GM19035 (cell line): ENCODE measurements around the gene MTHFD2L.
"Not testable (repeated sequence)": the region's sequence is repeated elsewhere in the genome, so short reads cannot be mapped to it uniquely, and the experiment has no call there.

Experiments used
- ATAC-seq: cut with Tn5 transposase; IDR thresholded peaks from one replicate; pipeline ENCODE4 v1.9.1; 2021; ENCODE audit not compliant: unreplicated experiment

The MTHFD2L gene

DNA sequence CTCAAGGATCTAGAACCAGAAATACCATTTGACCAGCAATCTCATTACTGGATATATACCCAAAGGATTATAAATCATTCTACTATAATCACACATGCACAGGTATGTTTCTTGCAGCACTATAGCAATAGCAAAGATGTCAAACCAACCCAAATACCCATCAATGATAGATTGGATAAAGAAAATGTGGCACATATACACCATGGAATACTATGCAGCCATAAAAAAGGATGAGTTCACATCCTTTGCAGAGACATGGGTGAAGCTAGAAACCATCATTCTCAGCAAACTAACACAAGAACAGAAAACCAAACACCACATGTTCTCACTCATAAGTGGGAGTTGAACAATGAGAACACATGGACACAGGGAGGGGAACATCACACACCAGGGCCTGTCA lies 25.7 kb upstream of the MTHFD2L start:
- not testable (repeated sequence) for ATAC-seq

DNA sequence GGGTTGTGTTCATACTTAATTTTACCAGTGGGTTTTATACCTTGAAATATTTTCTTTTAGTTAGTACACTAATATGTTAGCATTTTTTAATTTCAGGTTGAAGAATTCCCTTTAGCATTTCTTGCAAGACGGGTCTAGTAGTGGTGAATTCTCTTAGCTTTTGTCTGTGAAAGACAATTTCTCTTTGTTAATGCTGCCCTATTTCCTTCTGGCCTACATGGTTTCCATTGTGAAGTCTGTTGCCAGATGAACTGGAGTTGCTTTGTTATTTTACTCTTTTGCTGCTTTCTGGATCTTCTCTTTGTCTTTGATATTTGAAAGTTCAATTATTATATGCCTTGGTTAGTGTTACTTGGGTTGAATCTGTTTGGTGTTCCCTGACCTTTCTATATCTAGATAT lies 25.0 kb upstream of the MTHFD2L start:
- ATAC-seq = no peak

DNA sequence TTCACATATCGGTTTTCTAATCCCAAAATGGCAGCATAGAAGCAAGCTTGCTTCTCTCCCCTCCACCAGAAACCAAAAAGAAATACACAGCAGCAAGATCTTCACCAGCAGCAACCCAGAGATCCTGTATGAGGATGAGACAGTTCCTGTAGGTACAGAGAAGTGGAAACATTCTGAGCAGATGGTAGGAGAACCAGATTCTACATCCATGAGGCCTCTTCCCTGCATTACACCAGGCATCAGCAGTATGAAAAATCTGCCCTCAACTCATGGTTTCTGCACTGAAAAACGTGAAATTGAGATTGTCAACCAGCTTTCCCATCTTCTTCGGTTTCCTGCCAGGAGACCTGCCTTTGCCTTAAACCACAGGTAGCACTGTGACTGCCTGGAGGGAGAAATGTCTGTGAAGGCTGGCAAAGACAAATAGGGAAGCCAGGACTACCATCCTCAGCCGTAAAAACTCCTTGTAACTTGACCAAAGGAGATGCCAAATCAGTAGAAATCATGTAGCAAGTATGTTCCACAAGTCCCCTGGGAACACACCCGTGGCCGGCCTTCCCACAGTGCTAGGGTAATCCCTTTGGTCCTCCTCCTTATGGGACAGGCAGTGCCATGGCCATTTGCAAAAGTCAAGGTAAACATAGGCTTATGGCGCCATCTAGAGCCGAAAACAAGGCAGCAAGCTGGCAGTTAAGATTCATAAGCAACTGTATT lies 24.0 kb upstream of the MTHFD2L start:
- ATAC-seq = peak; percentile 60

DNA sequence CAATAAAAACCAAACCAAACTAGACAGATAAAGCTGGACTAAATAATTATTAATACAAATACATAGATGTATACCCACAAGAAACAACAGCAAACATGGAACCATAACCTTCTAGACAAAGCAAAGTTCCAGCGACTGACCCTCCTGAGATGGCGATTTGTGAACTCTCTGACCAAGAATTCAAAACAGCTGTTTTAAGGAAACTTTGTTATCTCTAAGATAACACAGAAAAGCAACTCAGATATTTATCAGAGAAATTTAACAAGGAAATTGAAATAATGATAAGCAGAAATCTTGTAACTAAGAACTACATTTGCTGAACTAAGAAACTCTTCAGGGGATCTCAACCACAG lies 23.4 kb upstream of the MTHFD2L start:
- ATAC-seq = no peak

DNA sequence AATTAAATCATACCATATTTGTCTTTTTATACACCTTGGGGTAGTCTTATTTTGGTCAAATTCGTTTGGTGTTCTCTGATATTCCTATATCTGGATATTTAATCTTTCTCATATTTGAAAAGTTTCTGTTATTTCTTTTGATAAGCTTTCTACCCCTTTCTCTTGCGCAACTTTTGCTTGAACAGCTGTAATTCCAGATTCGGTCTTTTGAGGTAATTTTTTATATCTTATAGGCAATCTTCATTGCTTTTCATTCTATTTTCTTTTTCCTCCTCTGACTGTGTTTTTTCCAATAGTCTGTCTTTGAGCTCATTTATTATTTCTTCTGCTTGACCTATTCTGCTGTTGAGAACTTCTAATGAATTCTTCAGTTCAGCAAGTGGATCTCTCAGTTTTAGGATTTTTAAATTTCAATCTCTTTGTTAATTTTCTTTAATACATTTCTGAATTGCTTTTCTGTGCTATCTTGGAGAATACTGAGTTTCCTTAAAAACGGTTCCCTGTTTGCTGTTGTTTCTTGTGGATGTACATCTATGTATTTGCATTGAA lies 11.3 kb upstream of the MTHFD2L start:
- no peak for ATAC-seq

DNA sequence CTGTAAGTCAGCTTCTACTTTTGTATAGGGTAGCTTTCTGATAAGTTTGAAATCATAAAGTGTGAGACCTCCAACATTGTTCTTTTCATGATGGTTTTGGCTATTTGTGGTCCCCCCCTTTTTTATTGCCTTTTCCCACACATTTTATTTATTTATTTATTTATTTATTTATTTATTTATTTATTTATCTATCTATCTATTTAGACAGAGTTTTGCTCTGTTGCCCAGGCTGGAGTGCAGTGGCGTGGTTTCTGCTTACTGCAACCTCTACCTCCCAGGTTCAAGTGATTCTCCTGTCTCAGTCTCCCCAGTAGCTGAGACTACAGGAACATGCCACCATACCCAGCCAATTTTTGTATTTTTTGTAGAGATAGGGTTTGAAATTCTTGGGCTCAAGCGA lies 9.7 kb upstream of the MTHFD2L start:
- ATAC-seq = no peak

DNA sequence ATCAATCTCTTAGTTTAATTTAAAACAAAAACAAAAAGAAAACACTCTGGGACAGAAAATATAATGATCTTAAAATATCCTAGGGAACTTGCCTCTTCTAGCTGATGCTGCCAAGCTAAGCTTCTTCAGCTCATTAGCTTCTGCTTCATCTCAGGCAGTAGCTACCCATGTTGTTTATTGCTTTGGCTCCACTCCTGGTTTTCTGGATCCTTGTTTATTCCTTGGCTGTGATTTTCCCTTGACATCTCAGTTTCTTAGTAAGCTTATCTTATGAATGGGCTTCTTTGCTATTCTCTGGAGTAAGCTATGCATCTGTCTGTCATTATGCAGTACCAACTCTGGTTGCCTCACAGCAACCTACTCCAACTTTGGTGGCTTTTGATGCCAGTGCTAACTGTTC lies 5.1 kb upstream of the MTHFD2L start:
- no peak for ATAC-seq

DNA sequence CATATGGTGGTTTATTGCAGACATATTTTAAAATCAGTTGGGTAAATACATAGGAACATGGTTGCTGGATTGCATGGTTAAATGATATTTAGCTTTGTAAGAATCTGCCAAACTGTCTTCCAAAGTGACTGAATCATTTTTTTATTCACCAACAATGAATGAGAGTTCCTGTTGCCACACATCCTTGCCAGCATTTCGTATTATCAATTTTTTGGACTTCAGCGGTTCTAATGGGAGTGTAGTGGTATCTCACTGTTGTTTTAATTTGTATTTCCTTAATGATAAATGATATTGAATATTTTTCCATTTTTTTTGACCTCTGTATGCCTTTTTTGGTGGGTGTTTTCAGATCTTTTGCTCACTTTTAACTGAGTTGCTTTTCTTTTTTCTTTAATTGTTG lies 1.4 kb upstream of the MTHFD2L start:
- ATAC-seq = no peak

DNA sequence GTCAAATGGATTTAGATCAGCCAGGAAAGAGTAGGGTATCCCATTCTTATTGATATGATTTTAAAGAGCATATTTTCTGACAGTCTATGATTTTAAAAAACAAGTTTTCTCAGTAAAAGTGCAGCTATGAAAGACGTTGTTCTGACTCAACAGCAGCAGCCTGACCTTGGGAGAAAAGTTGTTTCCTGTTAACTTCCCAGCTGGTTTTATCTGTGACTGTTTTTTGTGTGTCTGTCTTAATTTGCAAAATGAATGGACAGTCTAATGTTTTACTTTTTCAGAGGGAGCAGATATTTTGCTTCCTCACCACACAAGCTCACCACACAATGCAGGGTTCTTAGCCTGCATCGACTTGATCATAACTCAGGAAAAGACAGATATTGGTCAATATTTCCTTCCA lies 764 bp upstream of the MTHFD2L start:
- ATAC-seq = no peak

DNA sequence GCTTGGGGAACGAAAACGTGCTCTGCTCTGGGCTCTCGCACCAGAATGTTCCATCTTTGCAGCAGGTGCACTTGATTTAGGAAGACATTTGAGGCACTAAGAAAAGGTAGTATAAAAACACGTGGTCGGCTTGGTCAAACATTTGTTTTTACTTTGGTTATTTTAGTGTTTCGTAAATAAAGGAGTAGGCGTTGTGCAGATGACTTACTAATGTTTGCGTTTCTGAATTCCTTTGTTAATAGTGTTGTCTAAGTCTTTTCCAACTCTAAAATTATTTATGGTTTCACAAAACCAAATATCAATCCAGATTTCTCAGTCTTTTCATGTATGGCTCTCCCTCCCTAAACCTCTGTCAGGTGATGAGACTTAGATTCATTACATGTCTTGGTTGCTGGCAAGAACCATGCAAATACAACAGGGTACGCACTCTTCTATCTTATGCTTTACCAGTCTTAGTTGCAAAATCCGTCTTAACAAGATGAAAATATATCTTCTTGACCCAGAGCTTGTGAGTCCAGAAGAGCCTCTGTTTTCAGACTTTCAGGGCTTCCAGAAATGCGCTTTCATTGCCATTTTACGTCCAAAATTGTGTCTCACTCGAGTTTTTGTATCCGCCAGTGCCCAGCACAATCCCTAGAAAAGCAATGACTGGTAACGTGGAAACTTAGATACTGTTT lies 686 bp downstream of the MTHFD2L start:
- ATAC-seq = no peak

DNA sequence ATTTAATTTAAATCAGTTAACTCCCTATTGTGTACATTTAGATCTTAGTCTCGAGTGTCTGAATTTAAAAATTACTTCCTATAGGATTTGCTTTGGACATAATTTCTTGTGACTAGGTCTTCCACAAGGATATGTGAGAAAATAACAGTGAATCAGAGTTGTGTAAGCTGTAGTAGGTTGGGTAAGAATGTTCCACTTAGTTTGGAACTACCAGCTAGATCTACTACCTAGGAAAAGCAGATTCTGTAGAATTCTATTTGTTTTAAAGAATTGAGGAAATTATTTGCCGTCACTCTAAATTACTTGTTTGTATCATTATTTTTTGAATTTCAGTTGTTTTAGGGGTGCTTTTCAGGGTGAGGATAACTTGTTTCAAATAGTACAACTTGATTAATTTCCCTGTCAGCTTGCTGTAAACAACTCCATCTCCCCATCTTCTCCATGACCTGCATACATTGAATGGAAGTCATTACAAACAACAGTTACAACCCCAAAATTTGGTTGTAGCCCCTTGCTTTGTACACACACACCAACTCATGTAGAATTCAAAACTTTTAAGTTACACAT lies 1.3 kb downstream of the MTHFD2L start:
- no peak for ATAC-seq

DNA sequence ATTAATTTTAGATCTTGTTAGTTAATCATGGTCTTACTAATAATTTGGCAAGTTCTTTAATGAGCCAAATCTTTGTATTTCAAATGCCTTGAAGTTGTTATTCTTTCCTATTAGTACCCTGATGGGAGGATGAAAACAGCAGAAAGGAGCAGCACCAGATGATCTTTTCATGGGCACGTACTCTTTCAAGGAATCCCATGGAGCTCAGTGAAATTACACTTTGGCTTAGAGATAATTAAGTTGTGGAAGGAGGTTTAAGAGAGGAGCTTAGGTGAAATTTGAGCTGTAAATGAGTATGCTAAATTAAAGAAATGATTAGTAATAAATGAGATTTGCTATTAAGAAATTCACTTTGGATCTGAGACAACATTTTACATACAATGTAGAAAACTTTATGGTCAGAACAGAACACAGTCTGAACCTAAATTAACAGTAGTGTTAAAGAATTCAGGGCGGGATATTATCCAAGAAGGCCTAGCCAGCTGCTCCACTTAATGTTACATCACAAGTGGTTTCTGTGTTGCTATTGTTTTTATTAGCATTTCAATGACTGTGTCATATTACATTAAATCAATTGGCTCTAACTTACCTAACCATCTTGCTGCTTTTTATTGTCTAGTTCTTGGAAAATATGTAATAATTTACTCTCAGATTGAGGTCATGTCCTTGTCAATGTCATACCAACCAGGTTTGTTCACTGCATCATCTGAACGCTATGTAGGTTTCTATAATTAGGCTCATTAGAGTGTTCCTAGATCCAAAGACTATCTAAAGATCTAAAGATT lies 3.9 kb downstream of the MTHFD2L start:
- no peak for ATAC-seq

DNA sequence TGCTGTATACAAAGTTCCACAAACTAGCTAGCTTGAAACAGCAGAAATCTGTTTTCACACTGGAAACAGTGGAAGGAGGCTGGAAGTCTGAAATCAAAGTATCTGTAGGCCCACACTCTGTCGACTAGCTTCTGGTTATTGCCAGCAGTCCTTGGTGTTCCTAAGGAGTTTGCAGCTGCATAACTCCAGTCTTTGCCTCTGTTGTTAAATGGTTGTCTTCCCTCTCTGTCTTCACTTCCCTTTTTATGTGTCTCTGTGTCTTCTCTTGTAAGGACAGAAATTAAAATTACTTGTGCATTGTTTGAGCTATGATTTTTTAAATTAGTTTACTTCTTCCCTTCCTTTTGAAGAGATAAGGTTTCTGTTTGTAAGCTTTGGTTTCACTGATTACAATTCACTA lies 8.2 kb downstream of the MTHFD2L start:
- ATAC-seq = no peak

DNA sequence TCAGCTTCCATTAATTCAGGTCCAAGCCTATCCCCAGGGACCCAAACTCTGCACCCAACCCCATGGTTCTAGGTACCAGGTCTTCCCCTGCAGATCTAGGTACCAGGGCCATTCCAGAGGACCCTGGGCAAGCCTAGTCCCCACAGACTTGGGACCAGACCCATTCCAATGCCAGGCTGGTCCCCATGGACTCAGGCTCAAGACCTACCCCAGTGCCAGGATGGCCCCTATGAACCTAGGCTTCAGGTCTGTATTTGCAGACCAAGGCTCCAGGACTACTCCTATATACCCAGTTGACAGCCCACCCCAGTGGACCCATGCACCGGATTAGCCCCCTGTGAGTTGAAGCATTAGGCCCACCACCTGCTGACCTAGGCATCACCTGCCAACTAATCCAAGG lies 8.9 kb downstream of the MTHFD2L start:
- no peak for ATAC-seq

DNA sequence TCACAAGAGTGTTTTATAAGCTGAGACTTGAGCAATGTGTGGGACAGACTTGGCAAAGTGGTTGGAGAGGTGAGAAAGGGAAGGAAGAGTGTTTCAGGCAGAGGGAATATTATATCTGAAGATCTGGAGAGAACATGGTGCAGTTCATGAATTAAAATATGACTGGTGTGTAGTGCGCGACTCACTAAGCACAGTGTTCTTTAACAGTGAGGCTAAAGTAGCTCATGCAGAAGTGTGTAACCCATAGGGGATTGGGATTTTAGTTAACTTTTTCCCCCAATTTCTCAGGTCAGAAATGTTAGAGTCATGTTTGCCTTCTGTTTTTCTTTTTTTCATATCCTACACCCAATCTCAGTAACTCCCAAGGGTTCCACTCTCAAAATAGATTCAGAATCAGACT lies 9.7 kb downstream of the MTHFD2L start:
- ATAC-seq = no peak

DNA sequence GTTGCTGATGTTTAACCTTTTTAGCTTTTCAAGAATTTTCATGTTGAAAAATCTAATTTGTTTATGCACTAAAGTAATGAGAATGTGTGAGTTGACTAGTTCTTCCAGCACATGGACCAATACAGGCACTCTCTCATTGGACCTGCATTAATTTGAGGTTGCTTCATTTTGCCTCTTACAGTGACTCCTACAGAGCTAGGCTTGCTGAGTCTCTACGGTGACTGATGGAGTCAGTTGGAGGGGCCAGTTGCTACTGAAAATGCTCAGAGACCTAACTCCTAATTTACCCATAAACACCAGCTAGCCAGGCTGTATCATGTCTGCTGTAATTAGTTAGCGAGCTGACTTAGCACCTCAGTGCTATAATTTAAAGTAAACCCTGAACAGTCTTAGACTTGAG lies 10.9 kb downstream of the MTHFD2L start:
- ATAC-seq = no peak

DNA sequence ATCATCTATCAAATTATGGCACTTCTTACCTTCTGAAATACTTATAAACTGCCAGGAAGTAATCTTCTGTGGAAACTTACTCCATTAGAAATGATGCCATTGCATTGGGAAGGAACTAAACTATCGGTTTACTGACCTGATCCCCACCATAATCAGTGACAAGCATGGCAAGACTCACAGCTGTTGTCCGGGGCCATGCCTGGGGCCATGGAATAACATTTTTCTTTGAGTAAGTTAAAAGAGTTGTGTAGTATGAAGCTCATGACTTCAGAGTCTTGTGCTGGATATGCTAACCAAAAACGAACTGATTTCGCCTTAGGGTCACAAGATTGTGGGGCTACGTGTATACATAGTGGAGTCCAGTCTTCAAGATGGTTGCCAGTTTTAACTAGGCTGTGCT lies 15.4 kb downstream of the MTHFD2L start:
- no peak for ATAC-seq

DNA sequence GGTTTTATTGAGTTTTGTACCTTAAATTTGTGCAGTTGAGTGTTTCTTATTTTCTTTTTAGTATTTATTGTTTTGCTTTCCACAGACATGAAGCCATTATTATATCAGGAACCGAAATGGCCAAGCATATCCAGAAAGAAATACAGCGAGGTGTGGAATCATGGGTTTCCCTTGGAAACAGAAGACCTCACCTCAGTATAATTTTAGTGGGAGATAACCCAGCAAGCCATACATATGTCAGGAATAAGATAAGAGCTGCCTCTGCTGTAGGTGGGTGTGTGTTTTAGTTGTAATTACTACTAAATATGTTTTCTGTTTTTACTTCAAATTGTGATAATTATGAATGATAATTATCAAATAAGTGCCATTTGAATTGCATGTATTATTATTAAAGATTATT lies 16.5 kb downstream of the MTHFD2L start:
- ATAC-seq = no peak

DNA sequence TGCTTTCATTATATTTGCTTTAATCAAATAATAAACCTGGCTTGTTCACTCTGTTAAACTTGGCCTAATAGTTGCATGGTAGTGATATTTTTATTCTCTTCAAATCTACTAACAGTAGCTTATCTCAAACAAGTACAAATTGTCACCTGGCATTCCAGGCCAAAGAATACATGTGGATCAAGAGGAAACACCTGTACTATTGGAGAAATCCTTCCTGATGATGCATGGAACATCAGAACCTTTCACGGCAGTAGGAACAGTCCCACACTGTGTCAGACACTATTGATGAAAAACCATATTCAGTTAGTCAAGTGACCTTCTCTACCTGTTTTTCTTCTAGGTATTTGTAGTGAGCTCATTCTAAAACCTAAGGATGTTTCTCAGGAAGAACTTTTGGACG lies 17.0 kb downstream of the MTHFD2L start:
- ATAC-seq = no peak

DNA sequence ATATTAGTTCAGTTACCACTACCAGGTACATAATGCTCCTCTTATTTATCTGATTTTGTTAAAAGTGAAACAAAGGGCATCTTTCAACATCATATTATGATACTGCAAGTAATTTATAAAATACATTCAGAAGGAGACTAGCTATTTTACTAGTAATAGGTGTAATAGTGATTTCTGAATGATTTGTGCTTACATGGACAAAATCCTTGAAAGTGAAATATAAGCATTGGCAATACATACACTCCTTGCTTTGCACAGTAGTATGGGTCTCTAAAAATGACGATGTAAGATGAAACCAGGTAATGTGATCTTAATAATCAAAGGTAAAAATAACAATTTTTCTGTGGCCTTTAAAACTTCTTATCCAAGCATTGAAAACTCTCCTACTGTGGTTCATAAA lies 17.5 kb downstream of the MTHFD2L start:
- no peak for ATAC-seq

DNA sequence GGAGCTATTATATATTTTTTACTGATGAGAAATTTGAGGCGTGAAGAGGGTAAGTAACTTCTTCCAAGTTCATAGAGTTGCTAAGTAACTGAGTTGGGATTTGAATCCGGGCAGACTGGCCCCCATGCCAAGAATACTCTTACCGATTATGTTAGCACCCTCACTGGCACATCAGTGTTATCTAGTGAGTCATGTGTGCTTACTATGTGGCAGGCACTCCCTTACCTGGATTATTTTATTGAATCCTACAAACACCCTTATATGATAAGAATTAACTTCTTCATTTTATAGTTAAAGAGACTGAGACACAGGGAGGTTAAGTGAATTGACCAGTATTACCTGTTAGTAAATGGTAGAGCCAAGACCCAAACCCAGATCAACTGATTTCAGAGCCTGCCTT lies 20.9 kb downstream of the MTHFD2L start:
- ATAC-seq = no peak

DNA sequence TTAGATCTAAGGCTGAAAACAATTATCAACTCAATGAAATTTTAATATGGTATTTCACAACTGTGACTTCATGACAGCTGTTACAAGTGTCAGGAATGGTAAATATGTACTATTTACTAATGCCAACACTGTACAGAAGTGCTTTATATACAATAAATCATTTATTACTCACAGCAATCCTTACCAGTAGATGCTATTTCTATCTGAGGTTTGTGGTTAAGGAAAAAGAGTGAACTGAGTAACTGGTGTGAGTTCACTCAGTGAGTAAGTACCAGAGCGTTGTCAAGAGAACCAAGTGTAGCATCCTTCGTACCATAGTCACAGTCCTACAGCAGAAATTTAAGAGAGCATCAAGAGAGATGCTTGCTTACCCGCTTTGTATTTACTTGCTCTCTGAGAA lies 23.3 kb downstream of the MTHFD2L start:
- ATAC-seq = no peak
